H1 (cell line): ENCODE results near the gene ZMYND15. TPM values are rescaled to one million over a fixed set of nuclear protein-coding genes. Genes with fewer than 3 reads are reported as not detected.

Experiments
- BCL11A ChIP-seq, 2 experiments: IDR thresholded peaks; one replicate each; pipeline ENCODE4 v1.6.1; 2011; ENCODE audit warnings: low read depth in 2 of 2, low read length in 2 of 2, mild to moderate bottlenecking in 2 of 2
- CBX5 ChIP-seq: fragments of 300-800, 300-1000 bp; sonication (generic); IDR thresholded peaks from 2 replicates; pipeline ENCODE4 v1.7.1; 2016; ENCODE audit warnings: antibody characterized with exemption, low read length, low read depth
- CTBP2 ChIP-seq: IDR thresholded peaks from 2 replicates; pipeline ENCODE4 v1.7.0; 2011; ENCODE audit warnings: borderline replicate concordance, mild to moderate bottlenecking, moderate library complexity, mixed read lengths, low read length; ENCODE audit not compliant: insufficient read depth, insufficient read length
- FOSL1 ChIP-seq: IDR thresholded peaks from 2 replicates; pipeline ENCODE4 v1.6.1; 2011; ENCODE audit warnings: mild to moderate bottlenecking, low read depth, low read length, moderate library complexity; ENCODE audit not compliant: insufficient read depth
- JUN ChIP-seq: IDR thresholded peaks from 2 replicates; pipeline ENCODE4 v1.6.1; 2011; ENCODE audit warnings: low read depth, mild to moderate bottlenecking, improper control_type of control experiment, low read length
- POU5F1 ChIP-seq: IDR thresholded peaks from 2 replicates; pipeline ENCODE4 v1.6.1; 2011; ENCODE audit warnings: low read depth, mild to moderate bottlenecking, low read length, moderate library complexity
- polyA plus RNA-seq, 7 experiments: library from polyadenylated mRNA; depleted of rRNA in 3 of 7; stranded (reverse) in 5 of 7; unstranded in 2 of 7; fragments of >200 nt in 5 of 7; fragments of 200-250 nt in 2 of 7; gene quantifications; 1 replicate in 5 of 7; 2 replicates in 1 of 7; 4 replicates in 1 of 7; pipeline versions ENCODE4 v1.2.1 to v1.2.3, GENCODE V29; 2011 to 2013; ENCODE audit warnings: missing spikeins in 2 of 7, mixed read lengths in 2 of 7
- total RNA-seq: library from RNA; stranded (reverse); fragmentation: NEBNext Ultra II Directional; extraction: Animal tissue kit (Norgen Biotek cat#: 25700); gene quantifications from 2 replicates; pipeline ENCODE4 v1.2.1, GENCODE V29; 2021
- TF ChIP-seq, protein P1 (sequence below): fragments of 300-600 bp; sonication (generic); IDR thresholded peaks from 2 replicates; pipeline ENCODE4 v1.7.1; 2012; ENCODE audit warnings: low read length, moderate library complexity, mild to moderate bottlenecking, inconsistent platforms; ENCODE audit not compliant: insufficient replicate concordance

Gene ZMYND15
- total and polyA plus RNA-seq, 2 of the 8 experiments (the other 6 are each of a cell fraction or from before 2014, with no cell fraction given), result 0.53 to 0.58 TPM

DNA sequence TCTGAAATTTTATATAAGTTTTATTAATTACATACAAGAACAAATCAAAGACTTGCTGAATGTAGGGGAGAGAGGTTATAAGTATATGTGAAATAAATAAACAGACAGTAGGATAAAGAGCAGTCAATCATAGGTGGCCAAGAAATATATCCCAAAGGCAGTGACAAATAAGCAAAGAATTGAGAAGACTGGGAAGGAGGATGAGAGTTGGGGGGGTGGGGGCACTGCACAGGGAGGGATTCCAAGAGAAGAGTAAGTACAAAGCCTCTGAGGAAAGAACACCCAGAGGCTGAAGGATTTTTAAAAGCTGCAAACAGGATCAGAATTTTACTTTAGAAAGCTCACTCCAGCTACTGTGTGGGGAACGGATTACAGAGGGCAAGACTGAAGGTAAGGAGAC, 38.5 kb upstream of the ZMYND15 start (continued):
- TF ChIP-seq, protein P1, sequence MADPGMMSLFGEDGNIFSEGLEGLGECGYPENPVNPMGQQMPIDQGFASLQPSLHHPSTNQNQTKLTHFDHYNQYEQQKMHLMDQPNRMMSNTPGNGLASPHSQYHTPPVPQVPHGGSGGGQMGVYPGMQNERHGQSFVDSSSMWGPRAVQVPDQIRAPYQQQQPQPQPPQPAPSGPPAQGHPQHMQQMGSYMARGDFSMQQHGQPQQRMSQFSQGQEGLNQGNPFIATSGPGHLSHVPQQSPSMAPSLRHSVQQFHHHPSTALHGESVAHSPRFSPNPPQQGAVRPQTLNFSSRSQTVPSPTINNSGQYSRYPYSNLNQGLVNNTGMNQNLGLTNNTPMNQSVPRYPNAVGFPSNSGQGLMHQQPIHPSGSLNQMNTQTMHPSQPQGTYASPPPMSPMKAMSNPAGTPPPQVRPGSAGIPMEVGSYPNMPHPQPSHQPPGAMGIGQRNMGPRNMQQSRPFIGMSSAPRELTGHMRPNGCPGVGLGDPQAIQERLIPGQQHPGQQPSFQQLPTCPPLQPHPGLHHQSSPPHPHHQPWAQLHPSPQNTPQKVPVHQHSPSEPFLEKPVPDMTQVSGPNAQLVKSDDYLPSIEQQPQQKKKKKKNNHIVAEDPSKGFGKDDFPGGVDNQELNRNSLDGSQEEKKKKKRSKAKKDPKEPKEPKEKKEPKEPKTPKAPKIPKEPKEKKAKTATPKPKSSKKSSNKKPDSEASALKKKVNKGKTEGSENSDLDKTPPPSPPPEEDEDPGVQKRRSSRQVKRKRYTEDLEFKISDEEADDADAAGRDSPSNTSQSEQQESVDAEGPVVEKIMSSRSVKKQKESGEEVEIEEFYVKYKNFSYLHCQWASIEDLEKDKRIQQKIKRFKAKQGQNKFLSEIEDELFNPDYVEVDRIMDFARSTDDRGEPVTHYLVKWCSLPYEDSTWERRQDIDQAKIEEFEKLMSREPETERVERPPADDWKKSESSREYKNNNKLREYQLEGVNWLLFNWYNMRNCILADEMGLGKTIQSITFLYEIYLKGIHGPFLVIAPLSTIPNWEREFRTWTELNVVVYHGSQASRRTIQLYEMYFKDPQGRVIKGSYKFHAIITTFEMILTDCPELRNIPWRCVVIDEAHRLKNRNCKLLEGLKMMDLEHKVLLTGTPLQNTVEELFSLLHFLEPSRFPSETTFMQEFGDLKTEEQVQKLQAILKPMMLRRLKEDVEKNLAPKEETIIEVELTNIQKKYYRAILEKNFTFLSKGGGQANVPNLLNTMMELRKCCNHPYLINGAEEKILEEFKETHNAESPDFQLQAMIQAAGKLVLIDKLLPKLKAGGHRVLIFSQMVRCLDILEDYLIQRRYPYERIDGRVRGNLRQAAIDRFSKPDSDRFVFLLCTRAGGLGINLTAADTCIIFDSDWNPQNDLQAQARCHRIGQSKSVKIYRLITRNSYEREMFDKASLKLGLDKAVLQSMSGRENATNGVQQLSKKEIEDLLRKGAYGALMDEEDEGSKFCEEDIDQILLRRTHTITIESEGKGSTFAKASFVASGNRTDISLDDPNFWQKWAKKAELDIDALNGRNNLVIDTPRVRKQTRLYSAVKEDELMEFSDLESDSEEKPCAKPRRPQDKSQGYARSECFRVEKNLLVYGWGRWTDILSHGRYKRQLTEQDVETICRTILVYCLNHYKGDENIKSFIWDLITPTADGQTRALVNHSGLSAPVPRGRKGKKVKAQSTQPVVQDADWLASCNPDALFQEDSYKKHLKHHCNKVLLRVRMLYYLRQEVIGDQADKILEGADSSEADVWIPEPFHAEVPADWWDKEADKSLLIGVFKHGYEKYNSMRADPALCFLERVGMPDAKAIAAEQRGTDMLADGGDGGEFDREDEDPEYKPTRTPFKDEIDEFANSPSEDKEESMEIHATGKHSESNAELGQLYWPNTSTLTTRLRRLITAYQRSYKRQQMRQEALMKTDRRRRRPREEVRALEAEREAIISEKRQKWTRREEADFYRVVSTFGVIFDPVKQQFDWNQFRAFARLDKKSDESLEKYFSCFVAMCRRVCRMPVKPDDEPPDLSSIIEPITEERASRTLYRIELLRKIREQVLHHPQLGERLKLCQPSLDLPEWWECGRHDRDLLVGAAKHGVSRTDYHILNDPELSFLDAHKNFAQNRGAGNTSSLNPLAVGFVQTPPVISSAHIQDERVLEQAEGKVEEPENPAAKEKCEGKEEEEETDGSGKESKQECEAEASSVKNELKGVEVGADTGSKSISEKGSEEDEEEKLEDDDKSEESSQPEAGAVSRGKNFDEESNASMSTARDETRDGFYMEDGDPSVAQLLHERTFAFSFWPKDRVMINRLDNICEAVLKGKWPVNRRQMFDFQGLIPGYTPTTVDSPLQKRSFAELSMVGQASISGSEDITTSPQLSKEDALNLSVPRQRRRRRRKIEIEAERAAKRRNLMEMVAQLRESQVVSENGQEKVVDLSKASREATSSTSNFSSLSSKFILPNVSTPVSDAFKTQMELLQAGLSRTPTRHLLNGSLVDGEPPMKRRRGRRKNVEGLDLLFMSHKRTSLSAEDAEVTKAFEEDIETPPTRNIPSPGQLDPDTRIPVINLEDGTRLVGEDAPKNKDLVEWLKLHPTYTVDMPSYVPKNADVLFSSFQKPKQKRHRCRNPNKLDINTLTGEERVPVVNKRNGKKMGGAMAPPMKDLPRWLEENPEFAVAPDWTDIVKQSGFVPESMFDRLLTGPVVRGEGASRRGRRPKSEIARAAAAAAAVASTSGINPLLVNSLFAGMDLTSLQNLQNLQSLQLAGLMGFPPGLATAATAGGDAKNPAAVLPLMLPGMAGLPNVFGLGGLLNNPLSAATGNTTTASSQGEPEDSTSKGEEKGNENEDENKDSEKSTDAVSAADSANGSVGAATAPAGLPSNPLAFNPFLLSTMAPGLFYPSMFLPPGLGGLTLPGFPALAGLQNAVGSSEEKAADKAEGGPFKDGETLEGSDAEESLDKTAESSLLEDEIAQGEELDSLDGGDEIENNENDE, result no peak
- TF ChIP-seq CTBP2 (no peak), CBX5 (no peak), FOSL1 (no peak), POU5F1 (no peak), JUN (no peak), BCL11A (IDR thresholded peaks at IDR 0.05; ENCODE audit: low read depth in 2 of 2, low read length in 2 of 2) (no peak)
- TF ChIP-seq, all 59 proteins: peak for 0
